NOMO-1 treated with DMSO at 0.1 percent for 48 hours (cell line): ENCODE data around the gene ALDH1A2.

Experiments used
- DNase-seq: peaks from one replicate; lab custom pipeline; 2025; ENCODE audit not compliant: unreplicated experiment; lab: John Stamatoyannopoulos, UW

The ALDH1A2 gene

DNA sequence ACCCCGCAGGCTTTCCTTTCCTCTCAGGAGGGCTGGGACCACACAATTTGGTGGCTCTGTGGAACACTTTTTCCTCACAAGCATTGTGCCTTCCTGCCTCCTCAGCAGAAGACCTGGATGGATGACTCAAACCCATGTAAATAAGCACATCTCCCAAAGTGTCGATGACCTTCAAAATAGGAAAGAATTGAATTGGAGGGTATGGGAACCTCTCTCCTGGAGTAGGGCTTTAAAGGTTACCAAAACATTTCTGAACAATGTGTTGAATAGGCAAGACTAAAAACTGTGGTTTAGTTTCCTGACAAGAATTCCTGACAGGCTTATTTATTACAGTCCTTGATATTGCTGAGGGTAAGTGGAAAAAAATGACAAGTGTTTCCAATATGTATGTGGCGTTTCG is 118.2 kb downstream of the ALDH1A2 start:
- no peak for DNase-seq

DNA sequence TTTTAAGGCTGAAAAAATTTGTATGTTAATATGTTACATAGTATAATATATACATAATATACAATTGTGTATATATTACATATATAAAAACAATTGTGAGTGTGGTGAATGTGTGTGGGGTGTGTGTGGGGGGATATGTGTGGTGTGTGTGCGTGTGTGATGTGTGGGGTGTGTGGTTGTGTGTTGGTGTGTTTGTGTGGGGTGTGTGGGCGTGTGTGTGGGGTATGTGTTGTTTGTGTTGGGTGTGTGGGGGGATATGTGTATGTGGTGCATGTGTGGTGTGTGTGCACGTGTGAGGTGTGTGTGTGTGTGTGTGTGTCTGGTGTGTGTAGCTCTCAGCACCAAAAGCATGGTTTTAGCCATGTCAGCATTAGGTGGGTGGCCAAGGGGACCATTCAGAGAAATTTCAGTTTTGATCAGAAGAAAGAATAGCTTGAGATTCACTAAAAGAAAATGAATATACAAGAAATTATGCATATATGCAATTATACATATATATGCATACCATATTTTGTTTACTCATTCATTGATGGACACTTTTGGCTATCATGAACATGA is 118.9 kb downstream of the ALDH1A2 start:
- no peak for DNase-seq

DNA sequence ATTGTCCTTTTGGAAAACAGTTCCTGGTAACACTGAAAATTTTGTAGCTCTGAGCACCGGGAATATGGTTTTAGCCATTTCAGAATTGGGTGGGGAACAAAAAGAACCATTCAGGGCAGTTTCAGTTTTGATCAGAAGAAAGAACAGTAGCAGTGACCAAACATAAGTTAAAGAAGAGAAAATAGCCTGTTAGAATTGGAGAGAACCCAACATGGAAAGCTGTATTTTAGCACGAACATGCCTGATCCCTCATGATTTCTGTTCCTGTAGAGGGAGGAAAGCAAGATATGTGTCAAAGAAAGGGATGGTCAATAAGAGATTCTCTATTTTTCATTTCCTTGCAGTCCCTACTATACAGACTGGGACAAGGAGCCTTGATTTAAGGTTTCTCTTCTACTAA is 119.9 kb downstream of the ALDH1A2 start:
- no peak for DNase-seq

DNA sequence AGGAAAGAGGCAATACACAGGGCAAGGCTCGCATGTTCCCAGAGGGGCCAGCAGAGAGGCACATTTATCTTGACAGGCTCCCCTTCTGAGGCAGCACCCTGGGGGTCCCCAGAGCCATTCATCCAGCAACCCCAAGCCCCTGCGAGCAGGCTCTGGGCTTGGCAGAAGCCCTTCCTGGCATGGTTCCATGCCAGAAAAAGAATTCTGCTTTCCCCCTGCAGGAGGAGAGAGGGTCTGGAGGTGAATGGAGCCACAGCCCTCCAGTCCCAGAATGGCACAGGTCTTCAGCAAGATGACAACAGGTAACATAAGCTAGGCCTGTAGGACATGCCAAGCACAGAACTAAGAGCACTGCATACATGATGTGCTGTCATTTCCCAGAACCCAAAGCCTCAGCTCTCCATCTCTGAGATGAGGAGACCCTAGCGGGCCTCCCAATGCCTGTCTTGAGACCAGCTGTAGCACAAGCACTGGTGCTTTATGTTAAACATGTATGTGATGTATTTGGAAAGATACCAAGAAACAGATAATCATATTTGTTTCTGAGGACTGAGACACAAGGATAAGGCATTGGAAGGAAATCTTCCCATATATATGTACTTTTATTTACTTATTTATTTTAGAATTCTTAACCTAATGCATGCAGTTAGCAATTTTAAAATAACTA is 121.6 kb downstream of the ALDH1A2 start:
- DNase-seq, result no peak

DNA sequence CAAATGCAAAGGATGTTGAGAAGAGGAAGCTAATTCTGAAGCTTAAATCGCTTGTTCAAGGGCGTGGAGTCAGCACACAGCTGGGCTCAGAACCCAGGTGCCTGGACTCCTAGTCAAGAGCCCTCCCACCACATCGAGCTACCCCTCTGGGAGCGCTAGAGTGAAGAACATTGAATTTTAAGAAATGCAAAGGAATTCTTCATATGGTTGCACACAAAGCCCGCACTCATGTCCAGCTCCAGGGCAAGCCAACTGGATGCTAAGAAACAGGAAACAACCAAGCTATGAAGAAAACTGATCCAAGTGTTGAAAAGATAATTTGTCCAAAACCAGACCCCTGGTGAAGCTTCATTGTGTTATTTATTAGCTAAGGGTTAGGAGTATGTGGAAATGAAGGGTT is 122.3 kb downstream of the ALDH1A2 start:
- no peak for DNase-seq

DNA sequence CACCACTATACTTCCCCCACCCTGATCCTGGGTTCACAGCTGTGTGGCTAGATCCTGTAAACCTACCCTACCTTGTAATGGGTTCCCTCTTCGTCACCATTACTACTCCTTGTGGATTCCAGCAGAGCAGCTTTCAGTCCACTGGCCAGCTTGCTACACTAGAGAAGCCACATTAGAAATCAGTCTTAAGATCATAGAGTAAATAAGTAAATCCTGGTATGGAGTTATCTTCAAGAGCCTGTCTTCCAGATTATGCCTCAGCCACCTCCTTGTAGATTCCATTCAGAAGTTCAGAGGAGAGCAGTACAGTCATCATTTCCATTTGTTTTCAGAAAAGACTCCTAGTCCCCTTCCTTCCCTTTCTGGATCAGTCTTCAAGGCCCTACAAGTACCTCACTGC is 123.7 kb downstream of the ALDH1A2 start:
- DNase-seq, result no peak

DNA sequence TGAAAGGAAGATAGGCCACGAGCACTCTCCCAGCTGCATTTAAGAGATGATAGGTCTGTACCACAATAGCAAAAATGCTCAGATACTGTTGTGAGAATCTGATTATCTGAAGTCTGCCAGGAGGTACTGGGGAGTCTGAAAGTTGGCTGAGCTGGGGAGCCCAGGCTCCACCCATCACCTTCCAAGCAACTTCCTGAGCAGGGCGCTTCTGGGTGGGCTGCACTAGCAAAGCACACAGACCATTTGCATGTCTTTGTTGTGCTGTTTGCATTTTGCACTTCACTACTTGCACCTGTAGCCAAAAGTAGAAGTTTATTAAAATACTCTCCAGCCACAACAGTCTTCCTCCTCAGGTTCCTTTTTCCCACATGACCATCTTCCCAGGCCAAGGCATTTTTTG is 133.2 kb downstream of the ALDH1A2 start:
- DNase-seq, result no peak

DNA sequence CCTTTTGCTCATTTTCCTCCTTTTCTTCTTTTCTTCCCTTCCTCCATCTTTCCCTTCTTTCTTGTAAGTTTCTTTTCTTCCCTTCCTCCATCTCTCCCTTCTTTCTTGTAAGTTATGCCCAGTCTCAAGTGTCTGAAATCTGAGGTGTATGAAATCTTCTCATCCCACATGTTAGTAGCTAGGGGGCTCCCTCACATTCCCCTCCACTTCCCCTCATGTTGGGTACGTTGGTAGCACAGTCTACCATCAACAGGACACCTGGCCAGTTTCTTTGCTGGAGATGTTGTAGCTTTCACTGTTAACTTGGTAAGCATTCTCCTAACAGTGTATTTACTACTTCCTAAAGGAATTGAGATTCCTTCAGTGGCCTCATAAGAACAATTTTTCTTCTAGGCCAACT is 133.9 kb downstream of the ALDH1A2 start:
- no peak for DNase-seq

DNA sequence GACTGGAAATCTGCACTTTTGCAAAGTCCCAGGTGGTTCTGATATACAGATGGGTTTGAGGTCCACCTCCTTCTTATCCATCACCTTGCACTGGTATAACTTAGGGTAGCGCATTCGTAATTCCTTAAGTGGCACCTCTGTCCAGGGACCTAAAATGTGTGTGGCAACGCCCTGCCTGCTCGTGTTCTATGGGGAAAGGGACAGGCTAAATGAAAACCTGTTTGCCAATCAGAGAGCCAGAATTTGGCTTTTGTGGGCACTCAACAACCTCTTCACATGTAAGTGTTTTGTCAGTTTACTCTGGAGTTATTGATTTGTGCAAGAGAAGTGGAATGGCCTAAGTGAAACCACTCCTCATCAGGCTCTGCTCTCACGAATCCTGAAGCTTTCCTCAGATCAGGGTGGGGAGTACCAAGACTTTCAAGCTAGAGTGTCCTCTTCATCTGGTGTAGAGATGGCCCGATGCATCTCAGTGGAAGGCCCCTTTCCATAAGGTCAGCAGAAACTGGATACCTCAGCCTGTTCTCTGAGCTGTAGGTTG is 138.3 kb downstream of the ALDH1A2 start:
- DNase-seq, result no peak

DNA sequence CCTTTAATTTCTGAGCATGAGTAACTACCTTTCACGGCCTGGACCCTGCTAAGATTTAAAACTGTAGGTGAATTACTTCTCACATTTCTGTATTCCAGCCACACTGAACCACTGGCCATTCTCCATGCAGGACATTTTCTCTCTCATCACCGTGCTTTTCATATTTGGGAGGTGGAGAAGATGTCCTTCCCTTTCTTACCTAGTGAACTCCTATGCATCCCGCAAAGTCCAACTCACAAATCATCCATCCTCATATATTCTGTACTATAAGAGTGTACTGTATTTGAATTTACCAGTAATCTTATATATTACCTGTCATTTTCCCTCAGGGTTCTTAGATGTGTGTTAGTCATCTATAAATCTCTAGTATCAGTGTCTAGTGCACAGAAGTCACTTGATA is 139.9 kb downstream of the ALDH1A2 start:
- DNase-seq, result no peak

DNA sequence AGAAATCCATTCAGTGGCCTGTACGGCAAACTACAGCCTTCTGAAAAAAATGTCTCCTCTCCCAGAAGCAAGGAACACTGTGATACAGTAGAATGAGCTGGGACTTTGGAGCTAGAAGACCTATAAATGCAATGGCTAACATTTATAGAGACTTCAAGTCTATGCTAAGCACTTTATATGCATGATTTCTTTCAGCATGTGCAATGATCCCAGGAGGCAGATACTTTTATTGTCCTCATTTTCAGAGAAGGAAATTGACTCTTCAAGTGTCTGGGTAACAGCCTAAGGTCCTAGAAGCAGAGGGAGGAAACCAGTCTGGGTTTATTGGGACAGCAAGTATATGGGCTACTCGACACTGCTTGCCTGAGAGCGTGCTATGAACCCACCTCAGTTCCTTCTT is 140.9 kb downstream of the ALDH1A2 start:
- DNase-seq, result no peak

DNA sequence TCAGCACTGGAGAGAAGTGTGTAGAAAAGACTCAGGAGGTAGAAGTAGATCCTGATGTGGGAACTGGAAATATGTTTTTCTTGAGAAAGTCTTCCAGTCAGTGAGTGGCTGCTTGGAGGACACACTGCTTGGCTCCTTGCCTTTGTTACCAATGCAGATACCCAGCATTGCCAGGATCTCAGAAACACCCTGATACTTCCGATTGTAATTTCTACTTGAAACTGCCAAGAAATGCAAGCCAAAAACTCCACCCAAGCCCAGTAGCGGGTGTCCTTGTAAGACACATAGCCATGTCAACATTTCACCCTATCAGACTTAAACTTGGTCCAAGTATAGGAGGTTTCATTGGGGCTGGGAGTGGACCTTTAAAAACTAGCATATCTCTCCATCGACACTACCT is 141.8 kb downstream of the ALDH1A2 start:
- DNase-seq, result no peak

DNA sequence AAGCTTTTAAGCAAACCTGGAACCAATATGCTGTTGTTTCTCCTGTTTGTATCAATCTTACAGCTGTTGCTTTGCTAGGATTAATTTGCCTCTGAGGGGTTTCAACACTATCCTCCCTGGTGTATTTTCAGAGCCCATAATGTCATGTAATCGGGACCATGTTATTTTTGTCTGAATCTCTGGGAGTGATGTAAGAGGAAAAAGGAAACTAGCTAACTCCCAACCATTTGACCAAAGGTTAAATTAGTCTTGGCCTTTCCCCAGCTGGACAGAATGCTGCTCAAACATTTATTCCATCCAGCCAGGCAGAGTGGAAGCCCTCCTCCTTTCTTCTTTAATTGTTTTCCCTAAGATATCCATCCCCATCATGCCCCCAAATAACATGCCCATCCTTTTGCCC is 142.2 kb downstream of the ALDH1A2 start:
- DNase-seq, result no peak

DNA sequence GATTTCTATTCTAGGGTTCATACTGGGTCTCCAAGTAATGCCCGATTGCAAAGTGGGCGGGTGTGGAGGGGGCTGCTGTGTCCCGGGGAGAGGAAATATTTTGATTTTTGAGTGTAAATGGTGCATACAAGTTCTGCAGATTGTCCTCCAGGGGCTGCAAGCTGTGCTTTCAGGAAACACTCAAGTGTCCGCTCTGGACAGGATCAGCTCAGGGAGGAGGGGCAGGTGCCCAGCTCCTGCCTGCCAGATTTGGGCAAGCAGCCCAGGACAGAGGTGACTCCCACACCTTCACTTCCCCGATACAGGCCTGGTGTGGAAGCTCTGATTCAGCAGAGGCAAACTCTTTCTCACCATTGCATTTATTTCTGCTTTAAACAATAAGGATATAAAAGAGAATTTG is 142.7 kb downstream of the ALDH1A2 start:
- no peak for DNase-seq

DNA sequence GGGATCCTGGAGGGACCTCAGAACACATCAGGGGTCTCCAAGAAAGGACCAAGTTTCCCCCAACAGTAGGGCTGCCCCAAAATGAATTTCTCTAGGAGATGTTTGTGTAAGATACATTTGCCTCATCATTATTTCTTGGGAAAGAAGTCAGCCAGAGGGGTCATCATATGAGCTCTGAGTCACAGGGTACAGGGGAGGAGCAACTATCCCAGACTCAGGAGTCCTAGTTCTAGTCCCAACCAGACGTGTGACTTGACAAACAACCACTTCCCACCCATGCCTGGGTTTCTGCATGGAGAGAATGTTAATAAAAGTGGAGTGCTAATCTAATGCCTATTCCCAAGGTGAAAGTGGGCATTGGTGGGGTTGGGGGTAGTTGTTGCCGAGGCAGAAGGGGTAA is 144.1 kb downstream of the ALDH1A2 start:
- no peak for DNase-seq

DNA sequence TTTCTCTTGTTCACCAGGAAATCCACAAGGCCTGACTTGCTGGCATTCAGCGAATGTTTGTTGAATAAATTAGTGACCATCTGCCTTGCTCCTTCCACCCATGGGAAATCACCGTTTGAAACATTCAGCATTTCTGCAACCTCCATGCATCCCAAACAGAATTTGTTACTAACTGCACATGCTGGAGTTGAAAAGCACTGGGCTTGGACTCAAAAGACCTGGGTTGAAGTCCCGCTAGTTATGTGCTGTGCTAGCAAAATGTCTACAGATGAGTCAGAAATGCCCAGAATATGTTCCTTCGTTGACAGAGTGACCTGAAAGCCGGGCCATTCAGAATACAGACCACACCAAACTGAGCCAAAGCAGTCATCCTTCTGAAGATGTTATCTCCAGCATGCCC is 144.6 kb downstream of the ALDH1A2 start:
- no peak for DNase-seq

DNA sequence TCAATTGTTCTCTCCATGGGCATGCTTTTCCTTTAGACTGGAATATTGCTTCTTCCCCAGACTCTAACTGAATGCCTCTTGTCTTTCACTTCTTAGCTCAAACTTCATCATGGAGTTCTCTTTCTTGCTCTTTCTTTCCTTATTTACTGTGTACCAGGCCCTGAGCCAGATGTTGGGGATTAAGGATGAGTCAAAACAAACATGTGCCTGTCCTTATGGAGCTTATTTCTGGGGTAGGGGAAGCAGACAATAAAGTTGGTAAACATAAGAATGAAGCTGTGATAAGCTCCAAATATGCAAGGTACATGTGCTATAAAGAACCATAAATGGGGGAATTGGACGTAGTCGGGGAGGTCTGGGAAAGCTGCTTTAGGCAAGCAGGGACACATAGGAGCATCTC is 145.8 kb downstream of the ALDH1A2 start:
- no peak for DNase-seq

DNA sequence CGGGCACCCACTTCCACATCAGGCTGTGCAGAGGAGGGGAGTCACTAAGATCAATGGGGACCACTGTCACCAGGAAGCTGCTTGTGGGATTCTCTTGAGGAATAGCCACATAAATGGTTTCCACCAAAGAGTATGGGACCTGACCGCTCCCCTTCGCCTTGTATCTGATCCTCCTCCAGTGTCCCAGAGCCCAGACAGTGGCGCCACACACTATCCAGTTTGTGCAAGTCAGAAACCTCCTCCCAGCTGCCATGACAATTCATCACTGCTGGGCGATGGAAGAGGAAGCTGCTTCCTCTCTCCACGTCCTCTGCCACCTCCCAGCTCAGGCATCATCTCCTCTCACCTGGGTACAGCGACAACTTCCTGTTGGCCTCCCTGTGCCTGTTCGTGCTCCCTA is 147.5 kb downstream of the ALDH1A2 start:
- DNase-seq, result no peak

DNA sequence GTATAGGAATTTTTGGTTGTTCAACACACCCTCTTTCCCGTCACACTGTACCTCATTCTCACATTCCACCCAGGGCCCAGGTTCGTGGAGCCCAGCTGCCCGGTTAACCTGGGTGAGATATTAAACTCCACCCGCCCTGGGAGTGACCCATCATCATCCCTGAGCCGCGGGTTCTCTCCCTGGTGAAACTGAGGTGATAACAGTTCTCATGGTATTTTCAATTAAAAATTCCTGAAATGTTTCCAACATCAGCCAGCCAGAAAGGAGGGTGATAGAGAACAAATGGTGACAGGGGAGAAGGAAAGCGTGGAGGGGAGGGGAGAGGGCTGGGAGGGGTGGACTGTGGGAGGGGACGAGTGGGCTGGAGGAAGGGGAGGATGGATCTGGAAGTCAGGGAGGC is 148.8 kb downstream of the ALDH1A2 start:
- no peak for DNase-seq

DNA sequence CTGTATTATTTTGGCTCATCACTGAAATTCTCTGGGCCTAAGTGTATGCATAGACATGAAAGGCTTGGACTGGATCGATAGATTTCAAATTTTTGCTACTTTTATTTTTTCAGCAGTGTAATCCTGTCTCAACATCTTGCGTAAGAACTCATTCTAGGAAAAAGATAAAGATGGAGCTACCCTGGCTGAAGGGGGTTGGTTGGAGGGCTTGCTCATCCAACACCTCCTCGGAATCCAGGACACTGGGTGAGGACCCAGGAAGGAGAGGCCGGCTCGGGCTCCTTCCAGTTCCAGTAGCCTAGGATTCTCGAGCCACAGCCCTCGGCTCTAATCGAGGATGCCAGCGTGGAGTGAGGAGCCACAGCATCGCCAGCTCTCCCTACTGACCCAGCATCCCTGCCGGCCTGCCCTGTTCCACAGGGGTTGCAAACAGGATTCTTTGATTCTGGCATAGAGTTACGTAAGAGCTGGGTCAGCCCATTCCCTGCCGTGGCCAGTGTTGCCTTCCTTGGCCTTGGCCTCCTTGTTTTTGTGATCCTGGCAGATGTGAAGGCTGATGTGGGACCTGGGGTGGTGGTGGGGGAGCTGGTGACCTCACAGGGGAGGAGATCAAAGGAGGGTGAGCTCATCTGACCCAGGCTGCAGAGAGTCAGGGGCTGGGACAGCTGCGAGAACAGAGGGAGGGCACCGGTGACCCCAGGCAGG is 149.5 kb downstream of the ALDH1A2 start:
- DNase-seq, result no peak

DNA sequence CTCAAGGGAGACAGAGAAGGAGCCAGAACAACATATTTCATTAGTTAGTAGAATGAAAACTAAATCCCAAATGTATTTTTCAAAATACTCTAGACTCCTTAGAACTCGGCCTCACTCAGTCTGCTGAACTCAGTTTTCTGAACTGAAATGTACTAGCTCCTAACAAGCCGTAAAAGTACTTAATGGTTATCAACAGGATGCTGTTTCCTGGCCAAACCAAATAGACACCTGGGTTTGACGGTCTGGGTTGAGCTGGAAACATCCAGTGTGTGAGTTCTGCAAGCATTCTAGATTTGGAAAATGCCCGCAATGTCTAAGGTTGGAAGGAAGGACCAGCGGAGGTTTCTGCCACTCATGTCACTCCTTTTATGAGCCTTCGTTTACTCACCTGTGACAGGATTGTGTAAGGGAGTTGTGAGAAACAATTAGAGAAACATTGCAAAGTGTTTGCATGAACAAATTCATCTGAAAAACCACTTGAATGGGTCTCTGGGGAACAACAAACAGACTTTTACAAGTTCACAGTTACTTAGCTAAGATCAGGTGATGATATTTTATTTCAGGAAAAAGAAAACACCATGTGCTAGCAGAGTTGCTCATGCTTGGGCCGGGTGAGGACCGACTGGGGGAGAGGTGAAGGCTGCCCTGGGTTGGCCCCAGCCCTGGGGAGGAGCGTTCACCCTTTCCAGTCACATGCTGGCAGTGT is 151.0 kb downstream of the ALDH1A2 start:
- DNase-seq, result no peak

DNA sequence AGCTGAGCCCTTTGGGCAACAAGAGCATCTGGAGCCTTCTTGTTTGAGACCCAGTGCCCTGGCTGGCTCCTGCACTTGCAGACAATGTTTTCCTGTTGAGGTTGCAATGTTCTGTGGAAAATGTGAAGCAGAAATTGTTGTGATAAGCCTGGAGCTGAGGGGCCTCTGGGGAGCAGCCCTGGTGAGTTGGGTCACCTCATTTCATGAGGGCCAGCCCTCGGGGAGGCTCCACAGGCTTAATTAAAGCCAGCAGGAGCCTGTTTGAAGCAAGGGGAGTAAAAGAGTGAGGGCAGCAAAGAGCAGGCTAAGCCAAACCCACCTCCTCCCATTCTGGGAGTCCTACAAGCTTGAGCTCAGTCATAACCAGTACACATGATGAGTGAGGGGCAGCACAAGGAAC is 154.3 kb downstream of the ALDH1A2 start:
- DNase-seq, result no peak
